ENCODE measurements around the gene GRAMD1A. TPM values are rescaled to one million over a fixed set of nuclear protein-coding genes. Genes with fewer than 3 reads are reported as not detected.

Gene GRAMD1A
- total and polyA plus RNA-seq, 9 of the 15 experiments (the other 6 are each of a cell fraction or from before 2014, with no cell fraction given) = 1.4 to 63.8 (median 38.5) TPM

- TF ChIP-seq, protein P1, sequence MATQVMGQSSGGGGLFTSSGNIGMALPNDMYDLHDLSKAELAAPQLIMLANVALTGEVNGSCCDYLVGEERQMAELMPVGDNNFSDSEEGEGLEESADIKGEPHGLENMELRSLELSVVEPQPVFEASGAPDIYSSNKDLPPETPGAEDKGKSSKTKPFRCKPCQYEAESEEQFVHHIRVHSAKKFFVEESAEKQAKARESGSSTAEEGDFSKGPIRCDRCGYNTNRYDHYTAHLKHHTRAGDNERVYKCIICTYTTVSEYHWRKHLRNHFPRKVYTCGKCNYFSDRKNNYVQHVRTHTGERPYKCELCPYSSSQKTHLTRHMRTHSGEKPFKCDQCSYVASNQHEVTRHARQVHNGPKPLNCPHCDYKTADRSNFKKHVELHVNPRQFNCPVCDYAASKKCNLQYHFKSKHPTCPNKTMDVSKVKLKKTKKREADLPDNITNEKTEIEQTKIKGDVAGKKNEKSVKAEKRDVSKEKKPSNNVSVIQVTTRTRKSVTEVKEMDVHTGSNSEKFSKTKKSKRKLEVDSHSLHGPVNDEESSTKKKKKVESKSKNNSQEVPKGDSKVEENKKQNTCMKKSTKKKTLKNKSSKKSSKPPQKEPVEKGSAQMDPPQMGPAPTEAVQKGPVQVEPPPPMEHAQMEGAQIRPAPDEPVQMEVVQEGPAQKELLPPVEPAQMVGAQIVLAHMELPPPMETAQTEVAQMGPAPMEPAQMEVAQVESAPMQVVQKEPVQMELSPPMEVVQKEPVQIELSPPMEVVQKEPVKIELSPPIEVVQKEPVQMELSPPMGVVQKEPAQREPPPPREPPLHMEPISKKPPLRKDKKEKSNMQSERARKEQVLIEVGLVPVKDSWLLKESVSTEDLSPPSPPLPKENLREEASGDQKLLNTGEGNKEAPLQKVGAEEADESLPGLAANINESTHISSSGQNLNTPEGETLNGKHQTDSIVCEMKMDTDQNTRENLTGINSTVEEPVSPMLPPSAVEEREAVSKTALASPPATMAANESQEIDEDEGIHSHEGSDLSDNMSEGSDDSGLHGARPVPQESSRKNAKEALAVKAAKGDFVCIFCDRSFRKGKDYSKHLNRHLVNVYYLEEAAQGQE (IDR thresholded peaks at IDR 0.05; ENCODE audit: borderline replicate concordance) = no peak
- TF ChIP-seq, protein P1 (CRISPR knock-in tag; IDR thresholded peaks at IDR 0.05; ENCODE audit: low read depth) = no peak
- 0 out of 2 replicates have a peak, but pooled peaks have one; percentile 44 for TF ChIP-seq JUND (IDR thresholded peaks at IDR 0.05; ENCODE audit: borderline replicate concordance, low read depth, low read length)
- TF ChIP-seq JUND (tag; IDR thresholded peaks at IDR 0.05; ENCODE audit: borderline replicate concordance, low read depth, low read length) = no peak; the same call in 2 of the 3 replicates
- TF ChIP-seq MIER1 (IDR thresholded peaks at IDR 0.05; ENCODE audit: low read depth) = no peak
- TF ChIP-seq THRA (IDR thresholded peaks at IDR 0.05) = no peak
- no peak for TF ChIP-seq NUFIP1 (IDR thresholded peaks at IDR 0.05; ENCODE audit: partially characterized antibody)
- TF ChIP-seq RCOR1 (IDR thresholded peaks at IDR 0.05; ENCODE audit: borderline replicate concordance in 1 of 2, low read depth in 2 of 2, low read length in 2 of 2) = peak in 1 of 2 experiments; percentile 67; a peak in 2 of 4 replicates
- TF ChIP-seq KDM5B (IDR thresholded peaks at IDR 0.05; ENCODE audit: insufficient replicate concordance, low read depth, low read length) = no peak
- peak; percentile 86 for TF ChIP-seq DPF2 (IDR thresholded peaks at IDR 0.05)
- no peak for TF ChIP-seq EHMT2 (IDR thresholded peaks at IDR 0.05)
- 0 out of 2 replicates have a peak, but pooled peaks have one; percentile 22 for TF ChIP-seq KLF13 (tag; IDR thresholded peaks at IDR 0.05; ENCODE audit: borderline replicate concordance, low read depth)
- no peak for TF ChIP-seq CEBPB (tag; IDR thresholded peaks at IDR 0.05)
- no peak; a peak in 1 of 4 replicates for TF ChIP-seq HDAC1 (IDR thresholded peaks at IDR 0.05)
- TF ChIP-seq NR2F6 (CRISPR knock-in tag; IDR thresholded peaks at IDR 0.05) = no peak
- peak; percentile 75 for TF ChIP-seq TAL1 (IDR thresholded peaks at IDR 0.05)
Observed at GRCh38 chr19:34961775-34962686, 38.1 kb upstream of the GRAMD1A start (continued).
